CD4-positive, alpha-beta T cell (primary cell): Measurements from ENCODE around the gene HSPB6. TPM values are rescaled to one million over a fixed set of nuclear protein-coding genes. Genes with fewer than 3 reads are reported as not detected.

Experiments used
- ATAC-seq: fragments of 200-7000 bp; cut with Tn5 transposase; one replicate; pipeline ENCODE4 v1.10.0; 2022; ENCODE audit warnings: mild to moderate bottlenecking; ENCODE audit not compliant: poor library complexity
- CTCF ChIA-PET: fragments of 350-600 bp; sonication (Branson Sonifier 250); formaldehyde crosslinking; loops from one replicate; lab custom pipeline; 2021; ENCODE audit warnings: antibody characterized with exemption, inconsistent platforms; lab: Charles Lee
- POLR2A ChIA-PET: fragments of 350-600 bp; sonication (Branson Sonifier 250); formaldehyde crosslinking; loops from one replicate; lab custom pipeline; 2021; ENCODE audit warnings: antibody characterized with exemption, inconsistent platforms; lab: Charles Lee
- DNase-seq, 14 experiments: peaks; one replicate each; pipeline ENCODE4 v3.0.0-alpha.2; 2013 to 2020; ENCODE audit warnings: mixed read lengths in 2 of 14
- H3K27ac ChIP-seq, 2 donors: one replicate each; pipeline versions ENCODE4 v1.5.1 to v1.7.0; 2013; ENCODE audit warnings: low read length in 2 of 2, low read depth in 1 of 2, mild to moderate bottlenecking in 1 of 2
- H3K27me3 ChIP-seq, 2 experiments: 1 replicate in 1 of 2; 2 replicates in 1 of 2; pipeline versions ENCODE4 v1.6.1 to v1.7.0; 2013; ENCODE audit warnings: low read length in 2 of 2, control low read depth in 1 of 2, mild to moderate bottlenecking in 1 of 2, moderate library complexity in 1 of 2; ENCODE audit not compliant: insufficient read depth in 2 of 2, control insufficient read depth in 1 of 2
- H3K36me3 ChIP-seq: one replicate; pipeline ENCODE4 v1.6.1; 2013; ENCODE audit warnings: low read length, control low read depth; ENCODE audit not compliant: insufficient read depth
- H3K4me1 ChIP-seq: one replicate; pipeline ENCODE4 v1.6.1; 2013; ENCODE audit warnings: low read length, control low read depth; ENCODE audit not compliant: insufficient read depth
- H3K4me3 ChIP-seq: one replicate; pipeline ENCODE4 v1.5.1; 2013; ENCODE audit warnings: mild to moderate bottlenecking, low read length, moderate library complexity
- H3K9me3 ChIP-seq, 2 experiments: 1 replicate in 1 of 2; 2 replicates in 1 of 2; pipeline versions ENCODE4 v1.6.1 to v1.7.0; 2013; ENCODE audit warnings: low read length in 2 of 2, mild to moderate bottlenecking in 2 of 2, control low read depth in 1 of 2, moderate library complexity in 1 of 2; ENCODE audit not compliant: control insufficient read depth in 1 of 2, insufficient read depth in 1 of 2
- H3K27ac Mint-ChIP-seq: one replicate; pipeline ENCODE4 v1.8.0; 2020; ENCODE audit warnings: mixed read lengths
- H3K27me3 Mint-ChIP-seq: one replicate; pipeline ENCODE4 v1.8.0; 2021; ENCODE audit warnings: mixed read lengths
- H3K36me3 Mint-ChIP-seq: one replicate; pipeline ENCODE4 v1.8.0; 2021; ENCODE audit warnings: low read depth, mixed read lengths
- H3K4me1 Mint-ChIP-seq: one replicate; pipeline ENCODE4 v1.8.0; 2021; ENCODE audit warnings: low read depth, mixed read lengths
- H3K4me3 Mint-ChIP-seq: one replicate; pipeline ENCODE4 v1.8.0; 2020; ENCODE audit warnings: mild to moderate bottlenecking, mixed read lengths
- H3K9me3 Mint-ChIP-seq: one replicate; pipeline ENCODE4 v1.8.0; 2020; ENCODE audit warnings: mixed read lengths
- CTCF ChIP-seq: fragments of 200-600 bp; IDR thresholded peaks from one replicate; pipeline ENCODE4 v1.8.0; 2022; ENCODE audit warnings: antibody characterized with exemption, mild to moderate bottlenecking
- intact Hi-C, 2 experiments: fragments of 100-400 bp; cut with DNase I in 1 of 2; cut with micrococcal nuclease in 1 of 2; formaldehyde crosslinking; loops; one replicate each; pipeline versions ENCODE4 v1.15.1 to v1.9.0; 2023 to 2025; cut with DNase I, micrococcal nuclease
- polyA plus RNA-seq, 2 donors: library from polyadenylated mRNA; unstranded; fragments of 120-200 nt; gene quantifications; one replicate each; pipeline ENCODE4 v1.2.1, GENCODE V29; 2013
- total RNA-seq, 174 experiments: library from RNA in 2 of 174; stranded (reverse) in 2 of 174; gene quantifications; one replicate each; pipeline ENCODE4 v1.2.3 and lab custom pipeline; 2021 to 2026

The HSPB6 gene
- total RNA-seq (not detected), total RNA-seq (lab: John Stamatoyannopoulos, UW) (0 to 0.35 (median 0) reads per million in 172 experiments)
- not detected for polyA plus RNA-seq (2013, experiment 1 of 2)
- polyA plus RNA-seq (2013, experiment 2 of 2): 22.7 TPM

- peak in 1 of 14 experiments; percentile 35 for DNase-seq
These were observed at the start of gene HSPB6 for GRCh38 chr19:35756377-35757230. Gene HSPB6 (minus strand): TSS chr19:35757029. CDS start chr19:35757008, 21 bp downstream.

GRCh38 chr19:35806597-35806996 is 49.8 kb upstream of the HSPB6 start:
- Mint-ChIP-seq H3K36me3 (no peaks in the 10 kb centered on the region), H3K27ac (no peak overlapping the region), H3K4me1 (no peaks in the 10 kb centered on the region), H3K27me3 (peaks cover 15% of the 10 kb centered on the region), H3K9me3 (no peaks in the 10 kb centered on the region), H3K4me3 (no peak overlapping the region)
- intact Hi-C loops: no loop called here
- ChIA-PET POLR2A (no interaction called here), CTCF (no interaction called here)
- no peak overlapping the region for H3K4me3 ChIP-seq
- TF ChIP-seq CTCF: no peak
- H3K27me3 ChIP-seq: no peaks in the 10 kb centered on the region
- H3K36me3 ChIP-seq: no peaks in the 10 kb centered on the region
- no peak overlapping the region for H3K27ac ChIP-seq
- H3K4me1 ChIP-seq: peaks cover 4% of the 10 kb centered on the region
- ATAC-seq (no peak), DNase-seq (no peak)
- H3K9me3 ChIP-seq: no peaks in the 10 kb centered on the region

More at GRCh38 chr19:35756377-35757230, at the start of gene HSPB6:
- Mint-ChIP-seq H3K9me3 (no peaks in the 10 kb centered on the region), H3K36me3 (peaks cover 39% of the 10 kb centered on the region), H3K4me3 (peak within 1 kb of the TSS; percentile 99), H3K4me1 (peaks cover 41% of the 10 kb centered on the region), H3K27me3 (peaks cover 15% of the 10 kb centered on the region), H3K27ac (peak within 1 kb of the TSS; percentile 88)
- Histone ChIP-seq H3K4me1 (peaks cover 43% of the 10 kb centered on the region), H3K36me3 (peaks cover 36% of the 10 kb centered on the region), H3K27me3 (peaks cover 0 to 2% of the 10 kb centered on the region in 2 experiments), H3K4me3 (peak within 1 kb of the TSS; percentile 81), H3K9me3 (no peaks in the 10 kb centered on the region), H3K27ac (peak within 1 kb of the TSS in 1 of 2 donors; percentile 97)
- CTCF ChIA-PET: no interaction called here
- no peak for ATAC-seq
- no peak for TF ChIP-seq CTCF
- POLR2A ChIA-PET: interaction anchor here (0.9 to 1.3 kb wide), 5 partner anchors 8 to 54 kb away, joined by 3 to 12 read pairs (median 3); partner anchors contain the start of genes LIN37 and U2AF1L4
- intact Hi-C loops: loop anchor here (1.0 to 10.0 kb wide), 6 partner anchors 8 to 928 kb away; partner anchors contain the start of genes COX6B1 (in 1 of the 2), ETV2 (in 1 of the 2), KMT2B (in 1 of the 2) and LIN37 (in 1 of the 2)

- intact Hi-C loops: no loop called here
- CTCF ChIA-PET: no interaction called here
- H3K4me3 ChIP-seq: no peak overlapping the region
- no peak overlapping the region for H3K4me3 Mint-ChIP-seq
- no peak overlapping the region for H3K27ac Mint-ChIP-seq
- DNase-seq (no peak), ATAC-seq (no peak)
- no peaks in the 10 kb centered on the region for H3K9me3 ChIP-seq
- peaks cover 8% of the 10 kb centered on the region for H3K27me3 Mint-ChIP-seq
- no peaks in the 10 kb centered on the region for H3K27me3 ChIP-seq
- no peaks in the 10 kb centered on the region for H3K36me3 Mint-ChIP-seq
- H3K4me1 Mint-ChIP-seq: no peaks in the 10 kb centered on the region
- no peak for TF ChIP-seq CTCF
- H3K9me3 Mint-ChIP-seq: no peaks in the 10 kb centered on the region
- H3K36me3 ChIP-seq: no peaks in the 10 kb centered on the region
- H3K4me1 ChIP-seq: peaks cover 4% of the 10 kb centered on the region
- H3K27ac ChIP-seq: no peak overlapping the region
- POLR2A ChIA-PET: no interaction called here
These were observed 48.8 kb upstream of the HSPB6 start for GRCh38 chr19:35805526-35806102.
